Erythroblast (primary cell): Measurements from ENCODE around the gene MMRN2.

Source experiments
- GATA1 ChIP-seq: IDR thresholded peaks from 2 replicates; pipeline ENCODE4 v1.6.1; 2011; ENCODE audit warnings: low read depth, mild to moderate bottlenecking, control low read depth, low read length, moderate library complexity
- POLR2A ChIP-seq: IDR thresholded peaks from 2 replicates; pipeline ENCODE4 v1.6.1; 2011; ENCODE audit warnings: mild to moderate bottlenecking, low read length

DNA sequence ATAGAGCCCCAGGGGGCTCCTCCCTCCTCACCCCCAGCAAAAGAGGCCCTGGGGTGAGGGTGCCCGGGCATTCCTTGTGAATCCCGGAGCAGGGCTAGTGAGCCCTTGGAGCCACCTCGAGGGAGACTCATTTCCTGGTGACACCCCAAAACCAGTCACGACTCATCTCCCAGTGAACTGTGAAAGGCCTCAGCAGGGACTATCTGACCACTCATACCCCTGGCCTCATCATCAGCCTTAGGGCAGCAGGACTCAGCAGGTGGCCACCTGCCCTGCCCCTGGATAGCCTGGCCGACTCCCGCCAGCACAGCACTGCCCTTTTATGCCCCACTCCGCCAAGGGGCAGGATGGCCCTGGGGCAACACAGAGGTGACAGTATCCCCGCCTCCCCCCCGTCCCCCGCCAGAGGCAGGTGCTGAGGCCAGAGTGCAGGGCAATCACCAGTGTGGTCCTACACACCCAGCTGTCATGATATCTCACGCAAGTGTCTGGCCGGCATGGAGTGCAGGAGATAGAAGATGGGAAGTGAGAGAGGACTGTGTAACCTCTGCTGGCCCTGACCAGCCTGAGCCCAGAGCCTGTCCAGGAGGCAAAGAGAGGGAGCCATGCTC lies 4.2 kb upstream of the MMRN2 start:
- TF ChIP-seq POLR2A, result no peak
- no peak for TF ChIP-seq GATA1
